Effector memory CD4-positive, alpha-beta T cell (primary cell): ENCODE results near the gene RNASEH1.
"Not testable (repeated sequence)": the region's sequence is repeated elsewhere in the genome, so short reads cannot be mapped to it uniquely, and the experiment has no call there.

Experiments used
- DNase-seq, 3 donors: peaks; one replicate each; pipeline ENCODE4 v3.0.0-alpha.2; 2020
- H3K27ac ChIP-seq: 2 replicates; pipeline ENCODE4 v1.7.0; 2013; ENCODE audit warnings: mild to moderate bottlenecking, low read length, moderate library complexity; ENCODE audit not compliant: insufficient read depth, poor library complexity, severe bottlenecking
- H3K27me3 ChIP-seq: replicated peaks from 2 replicates; pipeline ENCODE4 v1.7.0; 2013; ENCODE audit warnings: mild to moderate bottlenecking, low read length; ENCODE audit not compliant: insufficient read depth, control insufficient read depth, poor library complexity, severe bottlenecking
- H3K36me3 ChIP-seq: 2 replicates; pipeline ENCODE4 v1.7.0; 2013; ENCODE audit warnings: mild to moderate bottlenecking, low read length, moderate library complexity; ENCODE audit not compliant: control insufficient read depth, insufficient read depth
- H3K4me1 ChIP-seq: 2 replicates; pipeline ENCODE4 v1.7.0; 2013; ENCODE audit warnings: low read length, mild to moderate bottlenecking; ENCODE audit not compliant: control insufficient read depth, insufficient read depth, poor library complexity, severe bottlenecking
- H3K4me3 ChIP-seq: 2 replicates; pipeline ENCODE4 v1.7.0; 2013; ENCODE audit warnings: low read length, low read depth, mild to moderate bottlenecking; ENCODE audit not compliant: insufficient read depth, poor library complexity, severe bottlenecking
- H3K9me3 ChIP-seq: 2 replicates; pipeline ENCODE4 v1.7.0; 2013; ENCODE audit warnings: mild to moderate bottlenecking, low read length, moderate library complexity; ENCODE audit not compliant: control insufficient read depth

RNASEH1 gene

DNA sequence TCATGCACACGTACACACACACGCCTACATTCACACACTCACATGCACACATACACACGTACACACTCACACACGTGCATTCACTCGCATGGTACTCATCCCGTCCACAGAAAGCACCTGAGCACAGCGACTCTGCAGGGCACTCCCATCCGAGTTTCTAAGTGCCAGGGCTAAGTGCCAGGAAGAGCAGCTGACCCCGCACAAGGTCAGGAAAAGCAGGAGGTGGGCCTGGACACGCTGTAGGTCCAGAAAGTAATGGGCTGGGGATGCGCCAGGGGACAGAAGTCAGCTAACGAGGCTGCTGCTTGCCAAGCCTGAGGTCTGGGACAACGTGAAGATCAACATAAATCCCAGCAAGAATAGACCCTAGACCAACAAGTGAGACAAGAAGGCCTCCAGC lies 54.6 kb downstream of the RNASEH1 start:
- Histone ChIP-seq H3K4me1 (no peaks in the 10 kb centered on the region), H3K36me3 (peaks cover 40% of the 10 kb centered on the region), H3K27me3 (no peaks in the 10 kb centered on the region), H3K9me3 (no peaks in the 10 kb centered on the region), H3K4me3 (no peak overlapping the region), H3K27ac (no peak overlapping the region)
- DNase-seq: no peak

DNA sequence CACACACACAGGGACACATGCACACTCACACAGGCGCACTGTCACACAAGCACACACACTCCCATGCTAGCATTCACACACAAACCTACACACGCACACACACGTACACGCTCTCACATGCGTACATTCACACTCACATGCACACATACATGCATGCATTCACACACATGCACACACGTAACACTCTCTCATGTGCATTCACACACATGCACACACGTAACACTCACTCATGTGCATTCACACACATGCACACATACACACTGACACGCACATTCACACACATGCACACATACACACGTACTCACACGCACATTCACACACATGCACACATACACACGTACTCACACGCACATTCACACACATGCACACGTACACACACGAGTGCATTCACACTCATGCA lies 55.1 kb downstream of the RNASEH1 start:
- H3K9me3 ChIP-seq: no peaks in the 10 kb centered on the region
- no peaks in the 10 kb centered on the region for H3K27me3 ChIP-seq
- DNase-seq: no peak
- H3K4me1 ChIP-seq: no peaks in the 10 kb centered on the region
- H3K4me3 ChIP-seq: no peak overlapping the region
- no peak overlapping the region for H3K27ac ChIP-seq
- peaks cover 44% of the 10 kb centered on the region for H3K36me3 ChIP-seq

DNA sequence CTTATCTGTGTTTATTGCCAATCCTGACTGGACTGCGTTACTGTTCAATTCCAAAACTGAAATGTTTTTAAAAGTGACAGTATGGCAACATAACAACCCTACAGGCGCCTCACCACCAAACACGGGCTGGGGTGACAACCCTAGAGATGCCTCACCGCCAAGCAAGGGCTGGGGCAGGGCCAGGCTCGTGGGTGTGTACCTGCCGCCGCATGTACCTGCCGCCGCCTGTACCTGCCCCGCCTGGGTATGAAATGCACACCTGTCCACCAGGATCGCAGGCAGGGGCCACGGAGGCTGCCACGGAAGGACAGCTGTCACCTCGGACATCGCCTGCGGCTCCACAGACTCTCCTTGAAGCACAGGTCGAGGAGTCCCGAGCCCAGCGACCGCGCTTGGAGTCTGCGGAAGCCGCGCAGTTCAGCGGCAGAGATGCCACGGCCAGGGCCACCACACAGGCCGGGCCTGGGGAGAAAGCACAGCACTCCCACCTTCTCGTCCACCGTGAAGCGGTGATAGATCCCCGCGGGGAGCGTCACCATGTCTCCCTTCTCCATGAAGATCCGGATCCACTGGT lies 57.7 kb downstream of the RNASEH1 start:
- Histone ChIP-seq H3K4me1 (no peaks in the 10 kb centered on the region), H3K27ac (no peak overlapping the region), H3K4me3 (no peak overlapping the region), H3K36me3 (peaks cover 43% of the 10 kb centered on the region), H3K27me3 (no peaks in the 10 kb centered on the region), H3K9me3 (no peaks in the 10 kb centered on the region)
- DNase-seq: no peak

DNA sequence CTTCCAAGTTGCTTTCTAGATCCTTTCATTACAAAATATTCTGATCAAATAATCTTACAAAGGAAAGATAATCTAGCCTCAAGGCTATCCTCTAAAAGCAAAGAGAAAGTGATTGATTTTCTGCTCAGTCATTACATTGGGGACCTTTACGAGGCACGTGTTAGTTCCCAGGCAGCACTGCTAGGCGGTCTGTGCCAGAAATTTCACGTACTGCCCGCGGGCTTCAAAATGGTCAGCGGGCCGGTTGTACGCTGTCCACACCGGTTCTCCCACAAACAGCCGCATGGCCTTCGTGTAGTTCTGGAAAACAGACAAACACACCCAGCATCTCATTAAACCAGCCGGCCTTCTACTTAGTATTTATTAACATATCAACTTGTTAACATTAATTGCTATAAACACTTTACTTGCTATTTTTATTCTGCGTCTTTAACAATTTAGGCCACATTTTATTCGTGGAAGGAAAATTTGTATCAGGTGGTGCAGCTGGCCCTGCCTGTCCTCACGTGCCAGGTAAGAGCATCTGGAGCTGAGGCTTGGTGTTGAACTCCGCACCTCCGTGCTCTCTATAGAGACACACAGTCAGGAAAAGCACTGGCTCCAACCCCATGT lies 59.2 kb downstream of the RNASEH1 start:
- no peak for DNase-seq
- Histone ChIP-seq H3K27me3 (no peaks in the 10 kb centered on the region), H3K4me1 (no peaks in the 10 kb centered on the region), H3K27ac (no peak overlapping the region), H3K36me3 (peaks cover 38% of the 10 kb centered on the region), H3K4me3 (no peak overlapping the region), H3K9me3 (no peaks in the 10 kb centered on the region)

DNA sequence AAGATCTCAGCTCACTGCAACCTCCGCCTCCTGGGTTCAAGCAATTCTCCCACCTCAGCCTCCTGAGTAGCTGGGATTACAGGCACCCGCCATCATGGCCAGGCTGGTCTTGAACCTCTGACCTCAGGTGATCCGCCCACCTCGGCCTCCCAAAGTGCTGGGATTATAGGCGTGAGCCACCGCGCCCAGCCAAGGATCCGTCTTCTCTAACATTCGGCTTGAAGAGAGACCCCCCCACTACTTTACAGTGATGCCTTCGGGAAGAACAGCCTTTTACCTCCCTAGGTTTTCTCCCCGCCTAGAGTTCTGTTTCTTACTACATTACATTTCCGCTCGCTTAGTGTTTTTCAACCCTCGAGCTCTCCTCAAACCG lies 61.4 kb downstream of the RNASEH1 start:
- not testable (repeated sequence) for DNase-seq, H3K4me1 ChIP-seq, H3K9me3 ChIP-seq, H3K27me3 ChIP-seq, H3K4me3 ChIP-seq, H3K27ac ChIP-seq
- H3K36me3 ChIP-seq: peaks cover 38% of the 10 kb centered on the region
